AG09309 (cell line): ENCODE measurements around the gene IFIH1.

Source experiments
- DNase-seq: peaks from one replicate; pipeline ENCODE4 v3.0.0-alpha.2; 2010; ENCODE audit warnings: low read depth
- H3K4me3 ChIP-seq: 2 replicates; pipeline ENCODE4 v1.5.1; 2011; ENCODE audit warnings: mild to moderate bottlenecking, low read depth, low read length, moderate library complexity; ENCODE audit not compliant: control insufficient read depth
- CTCF ChIP-seq: IDR thresholded peaks from 2 replicates; pipeline ENCODE4 v1.5.1; 2011; ENCODE audit warnings: mild to moderate bottlenecking, low read depth, low read length, inconsistent platforms; ENCODE audit not compliant: insufficient read depth, control insufficient read depth; ENCODE audit errors: missing control alignments

Gene IFIH1

GRCh38 chr2:162242586-162243280, 75.8 kb downstream of the IFIH1 start:
- no peak for TF ChIP-seq CTCF
- H3K4me3 ChIP-seq: peak overlapping the region; percentile 54
- peak; percentile 75 for DNase-seq

- DNase-seq: no peak
- TF ChIP-seq CTCF: no peak
Measured at GRCh38 chr2:162241571-162241970, 76.9 kb downstream of the IFIH1 start.

GRCh38 chr2:162234620-162235462, 83.6 kb downstream of the IFIH1 start:
- no peak for TF ChIP-seq CTCF
- H3K4me3 ChIP-seq: no peak overlapping the region
- no peak for DNase-seq

More at GRCh38 chr2:162241571-162241970, 76.9 kb downstream of the IFIH1 start:
- peak overlapping the region; percentile 54 for H3K4me3 ChIP-seq

GRCh38 chr2:162233197-162233596, 85.3 kb downstream of the IFIH1 start:
- H3K4me3 ChIP-seq: no peak overlapping the region
- TF ChIP-seq CTCF: no peak
- DNase-seq: no peak

GRCh38 chr2:162232671-162233070, 85.8 kb downstream of the IFIH1 start:
- no peak for TF ChIP-seq CTCF
- no peak for DNase-seq
- H3K4me3 ChIP-seq: no peak overlapping the region

- H3K4me3 ChIP-seq: no peak overlapping the region
- no peak for TF ChIP-seq CTCF
- no peak for DNase-seq
Measured at GRCh38 chr2:162232027-162232426, 86.5 kb downstream of the IFIH1 start.
